GM12892 (cell line): ENCODE data around the gene CERS2.

Source experiments
- POLR2A ChIP-seq: IDR thresholded peaks from 2 replicates; pipeline ENCODE4 v1.6.1; 2011; ENCODE audit warnings: low read depth, low read length, control low read depth
- POLR2AphosphoS5 ChIP-seq: IDR thresholded peaks from 2 replicates; pipeline ENCODE4 v1.6.1; 2011; ENCODE audit warnings: low read depth, low read length, control low read depth
- TAF1 ChIP-seq: IDR thresholded peaks from 2 replicates; pipeline ENCODE4 v1.6.1; 2011; ENCODE audit warnings: low read depth, mild to moderate bottlenecking, control low read depth, low read length, borderline replicate concordance

GRCh38 chr1:151000408-151000807 lies 25.8 kb upstream of the CERS2 start:
- TF ChIP-seq POLR2AphosphoS5 (no peak), POLR2A (no peak), TAF1 (no peak)
